T-cell (primary cell): Measurements from ENCODE around the gene CLCNKB. TPM values are rescaled to one million over a fixed set of nuclear protein-coding genes. Genes with fewer than 3 reads are reported as not detected.

Experiments
- ATAC-seq, 4 experiments: fragments of 200-7000 bp in 3 of 4; fragments of 150-1000 bp in 1 of 4; cut with Tn5 transposase; replicated peaks in 1 of 4; 1 replicate in 3 of 4; 2 replicates in 1 of 4; pipeline ENCODE4 v1.10.0; 2021; ENCODE audit warnings: moderate library complexity in 3 of 4, mild to moderate bottlenecking in 2 of 4, moderate number of reproducible peaks in 1 of 4
- CTCF ChIA-PET, 2 donors: fragments of 300-600 bp; sonication (Branson Sonifier 250); formaldehyde crosslinking; loops; one replicate each; lab custom pipeline; 2022; ENCODE audit warnings: antibody characterized with exemption in 2 of 2; lab: Charles Lee
- POLR2A ChIA-PET, 2 donors: fragments of 300-600 bp; sonication (Branson Sonifier 250); formaldehyde crosslinking; loops; one replicate each; lab custom pipeline; 2022; ENCODE audit warnings: antibody characterized with exemption in 2 of 2; lab: Charles Lee
- DNase-seq, 35 experiments: peaks; one replicate each; pipeline versions ENCODE4 v3.0.0 to v3.0.0-alpha.2; 2013 to 2023
- H3K27ac ChIP-seq: one replicate; pipeline ENCODE4 v1.5.1; 2013; ENCODE audit warnings: low read length
- H3K27me3 ChIP-seq, 2 experiments: replicated peaks in 1 of 2; 1 replicate in 1 of 2; 2 replicates in 1 of 2; pipeline versions ENCODE4 v1.6.1 to v1.7.0; 2013; ENCODE audit warnings: low read length in 1 of 2, mixed read lengths in 1 of 2; ENCODE audit not compliant: control insufficient read depth in 2 of 2, insufficient read depth in 2 of 2; ENCODE audit errors: extremely low read depth in 1 of 2
- H3K36me3 ChIP-seq, 2 donors: 1 replicate in 1 of 2; 2 replicates in 1 of 2; pipeline versions ENCODE4 v1.6.1 to v1.7.0; 2013; ENCODE audit warnings: low read length in 1 of 2; ENCODE audit not compliant: control insufficient read depth in 2 of 2, insufficient read depth in 1 of 2; ENCODE audit errors: extremely low read depth in 1 of 2
- H3K4me1 ChIP-seq, 2 experiments: 1 replicate in 1 of 2; 2 replicates in 1 of 2; pipeline versions ENCODE4 v1.6.1 to v1.7.0; 2013; ENCODE audit warnings: low read length in 2 of 2, mixed read lengths in 1 of 2; ENCODE audit not compliant: insufficient read depth in 2 of 2, control insufficient read depth in 1 of 2; ENCODE audit errors: extremely low read depth in 1 of 2
- H3K4me3 ChIP-seq, 2 donors: 1 replicate in 1 of 2; 2 replicates in 1 of 2; pipeline versions ENCODE4 v1.5.1 to v1.7.0; 2013; ENCODE audit warnings: mild to moderate bottlenecking in 2 of 2, low read length in 1 of 2, moderate library complexity in 1 of 2; ENCODE audit not compliant: control insufficient read depth in 1 of 2; ENCODE audit errors: extremely low read depth in 1 of 2
- H3K9me3 ChIP-seq: 2 replicates; pipeline ENCODE4 v1.7.0; 2013
- H3K27ac Mint-ChIP-seq, 2 donors: one replicate each; pipeline ENCODE4 v1.8.0; 2020 to 2021; ENCODE audit warnings: mild to moderate bottlenecking in 2 of 2, mixed read lengths in 2 of 2
- H3K27me3 Mint-ChIP-seq, 2 donors: one replicate each; pipeline ENCODE4 v1.8.0; 2021 to 2022; ENCODE audit warnings: mixed read lengths in 2 of 2
- H3K36me3 Mint-ChIP-seq: one replicate; pipeline ENCODE4 v1.8.0; 2021; ENCODE audit warnings: mixed read lengths
- H3K4me1 Mint-ChIP-seq, 3 donors: one replicate each; pipeline ENCODE4 v1.8.0; 2020 to 2022; ENCODE audit warnings: mixed read lengths in 3 of 3, mild to moderate bottlenecking in 1 of 3
- H3K4me3 Mint-ChIP-seq, 3 donors: one replicate each; pipeline ENCODE4 v1.8.0; 2020 to 2022; ENCODE audit warnings: mild to moderate bottlenecking in 3 of 3, mixed read lengths in 3 of 3, moderate library complexity in 3 of 3
- H3K9me3 Mint-ChIP-seq, 3 donors: one replicate each; pipeline ENCODE4 v1.8.0; 2020 to 2022; ENCODE audit warnings: mixed read lengths in 3 of 3
- WGBS: methylation state at CpG from one replicate; pipeline ENCODE4 v1.1.5; 2013; ENCODE audit warnings: missing lambda C conversion rate; ENCODE audit not compliant: insufficient coverage; 5-methylcytosine and 5-hydroxymethylcytosine counted together
- total RNA-seq, 35 experiments: library from RNA in 6 of 35; stranded (reverse) in 6 of 35; fragments of 120-200 nt in 1 of 35; gene quantifications; one replicate each; pipeline versions ENCODE4 v1.2.1 to v1.2.4 and lab custom pipeline; 2013 to 2026

CLCNKB gene
- total RNA-seq, 5 donors from 2014 or later (not counting 1 experiment from before 2014, with no cell fraction given): not detected

- Histone ChIP-seq H3K27ac (no peak overlapping the region), H3K27me3 (peaks cover 0 to 24% of the 10 kb centered on the region in 2 experiments), H3K4me3 (no peak overlapping the region), H3K9me3 (no peaks in the 10 kb centered on the region), H3K36me3 (no peaks in the 10 kb centered on the region), H3K4me1 (no peaks in the 10 kb centered on the region)
- WGBS: 85% methylated on average over 6 of the region's 9 CpGs
- CTCF ChIA-PET: interaction anchor here in 1 of 2 donors (0.7 kb wide), 2 partner anchors 20 to 87 kb away, joined by 3 to 4 read pairs; partner anchors contain the start of gene FAM131C
- POLR2A ChIA-PET: no interaction called here
- Mint-ChIP-seq H3K4me3 (no peak overlapping the region), H3K27me3 (peaks cover 0 to 6% of the 10 kb centered on the region in 2 donors), H3K4me1 (no peaks in the 10 kb centered on the region), H3K27ac (no peak overlapping the region), H3K36me3 (no peaks in the 10 kb centered on the region), H3K9me3 (no peaks in the 10 kb centered on the region)
- DNase-seq (no peak), ATAC-seq (no peak)
These were observed 50.0 kb downstream of the CLCNKB start for GRCh38 chr1:16093611-16094010.

DNA sequence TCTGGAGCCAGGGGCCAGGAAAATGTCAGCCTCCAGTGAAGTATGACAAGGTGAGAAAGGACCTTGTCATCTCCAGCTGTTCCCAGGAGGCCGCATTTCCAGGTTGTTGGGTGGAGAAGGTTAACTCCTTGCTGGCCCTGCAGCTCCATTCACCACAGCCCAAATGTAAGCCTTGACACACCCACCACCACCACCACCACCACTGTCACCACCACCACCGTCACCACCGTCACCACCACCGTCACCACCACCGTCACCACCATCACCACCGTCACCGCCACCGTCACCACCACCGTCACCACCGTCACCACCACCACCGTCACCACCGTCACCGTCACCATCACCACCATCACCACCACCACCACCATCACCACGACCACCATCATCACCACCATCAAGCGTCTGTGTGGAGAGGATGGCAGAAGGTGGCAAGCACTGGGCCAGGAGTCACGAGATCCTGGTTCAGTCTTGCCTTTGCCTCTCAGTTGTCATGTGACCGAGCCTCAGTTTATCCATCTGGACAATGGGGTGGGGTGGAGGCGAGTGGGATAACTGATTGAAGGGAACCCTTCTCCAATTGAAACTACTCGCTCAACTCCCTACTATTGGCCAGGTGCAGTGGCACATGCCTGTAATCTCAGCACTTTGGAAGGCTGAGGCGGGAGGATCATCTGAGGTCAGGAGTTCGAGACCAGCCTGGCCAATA, 51.0 kb downstream of the CLCNKB start:
- Mint-ChIP-seq H3K27ac (no peak overlapping the region), H3K4me1 (no peaks in the 10 kb centered on the region), H3K4me3 (no peak overlapping the region), H3K36me3 (no peaks in the 10 kb centered on the region), H3K9me3 (no peaks in the 10 kb centered on the region), H3K27me3 (peaks cover 0 to 6% of the 10 kb centered on the region in 2 donors)
- no peak for DNase-seq
- Histone ChIP-seq H3K4me1 (no peaks in the 10 kb centered on the region), H3K9me3 (no peaks in the 10 kb centered on the region), H3K36me3 (no peaks in the 10 kb centered on the region), H3K27ac (no peak overlapping the region), H3K4me3 (no peak overlapping the region), H3K27me3 (peaks cover 0 to 23% of the 10 kb centered on the region in 2 experiments)
- 87% methylated on average over 3 of the region's 21 CpGs for WGBS
- ChIA-PET POLR2A (no interaction called here), CTCF (interaction anchor here in 1 of 2 donors (0.7 kb wide), 2 partner anchors 21 to 88 kb away, joined by 3 to 4 read pairs; partner anchors contain the start of gene FAM131C)
- ATAC-seq: no peak

- POLR2A ChIA-PET: no interaction called here
- Histone ChIP-seq H3K36me3 (no peaks in the 10 kb centered on the region), H3K27me3 (peaks cover 0 to 22% of the 10 kb centered on the region in 2 experiments), H3K4me3 (no peak overlapping the region), H3K9me3 (no peaks in the 10 kb centered on the region), H3K4me1 (no peaks in the 10 kb centered on the region), H3K27ac (no peak overlapping the region)
- CTCF ChIA-PET: no interaction called here
- Mint-ChIP-seq H3K9me3 (no peaks in the 10 kb centered on the region), H3K4me1 (no peaks in the 10 kb centered on the region), H3K27ac (no peak overlapping the region), H3K4me3 (no peak overlapping the region), H3K36me3 (no peaks in the 10 kb centered on the region), H3K27me3 (peaks cover 0 to 6% of the 10 kb centered on the region in 2 donors)
- ATAC-seq (no peak), DNase-seq (no peak)
- 60% methylated on average over 3 of the region's 9 CpGs for WGBS
These were observed 51.9 kb downstream of the CLCNKB start for GRCh38 chr1:16095447-16095846.

- H3K27ac Mint-ChIP-seq: no peak overlapping the region
- CTCF ChIA-PET: no interaction called here
- WGBS: no CpG with 5 or more reads among the region's 1 CpG
- Histone ChIP-seq H3K4me3 (no peak overlapping the region), H3K36me3 (no peaks in the 10 kb centered on the region), H3K4me1 (no peaks in the 10 kb centered on the region), H3K9me3 (no peaks in the 10 kb centered on the region), H3K27ac (no peak overlapping the region), H3K27me3 (peaks cover 0 to 18% of the 10 kb centered on the region in 2 experiments)
- no peak overlapping the region for H3K4me3 Mint-ChIP-seq
- no peaks in the 10 kb centered on the region for H3K36me3 Mint-ChIP-seq
- POLR2A ChIA-PET: no interaction called here
- no peaks in the 10 kb centered on the region for H3K4me1 Mint-ChIP-seq
- peaks cover 0 to 7% (median 0%) of the 10 kb centered on the region in 3 donors for H3K9me3 Mint-ChIP-seq
- ATAC-seq: no peak
- no peak for DNase-seq
- H3K27me3 Mint-ChIP-seq: peaks cover 0 to 16% of the 10 kb centered on the region in 2 donors
These were observed 55.8 kb downstream of the CLCNKB start for GRCh38 chr1:16099412-16099811.

GRCh38 chr1:16101623-16102022, 58.0 kb downstream of the CLCNKB start:
- DNase-seq (no peak), ATAC-seq (no peak)
- WGBS: 93% methylated on average over 7 of the region's 9 CpGs
- H3K36me3 Mint-ChIP-seq: no peaks in the 10 kb centered on the region
- Histone ChIP-seq H3K9me3 (no peaks in the 10 kb centered on the region), H3K27me3 (peaks cover 0 to 9% of the 10 kb centered on the region in 2 experiments), H3K4me1 (no peaks in the 10 kb centered on the region), H3K27ac (no peak overlapping the region), H3K4me3 (no peak overlapping the region), H3K36me3 (no peaks in the 10 kb centered on the region)
- ChIA-PET CTCF (no interaction called here), POLR2A (no interaction called here)
- H3K4me1 Mint-ChIP-seq: no peaks in the 10 kb centered on the region
- no peak overlapping the region for H3K27ac Mint-ChIP-seq
- H3K27me3 Mint-ChIP-seq: peaks cover 0 to 10% of the 10 kb centered on the region in 2 donors
- H3K9me3 Mint-ChIP-seq: peaks cover 0 to 7% (median 0%) of the 10 kb centered on the region in 3 donors
- no peak overlapping the region for H3K4me3 Mint-ChIP-seq
